ENCODE measurements around the gene TFAP2E.

DNA sequence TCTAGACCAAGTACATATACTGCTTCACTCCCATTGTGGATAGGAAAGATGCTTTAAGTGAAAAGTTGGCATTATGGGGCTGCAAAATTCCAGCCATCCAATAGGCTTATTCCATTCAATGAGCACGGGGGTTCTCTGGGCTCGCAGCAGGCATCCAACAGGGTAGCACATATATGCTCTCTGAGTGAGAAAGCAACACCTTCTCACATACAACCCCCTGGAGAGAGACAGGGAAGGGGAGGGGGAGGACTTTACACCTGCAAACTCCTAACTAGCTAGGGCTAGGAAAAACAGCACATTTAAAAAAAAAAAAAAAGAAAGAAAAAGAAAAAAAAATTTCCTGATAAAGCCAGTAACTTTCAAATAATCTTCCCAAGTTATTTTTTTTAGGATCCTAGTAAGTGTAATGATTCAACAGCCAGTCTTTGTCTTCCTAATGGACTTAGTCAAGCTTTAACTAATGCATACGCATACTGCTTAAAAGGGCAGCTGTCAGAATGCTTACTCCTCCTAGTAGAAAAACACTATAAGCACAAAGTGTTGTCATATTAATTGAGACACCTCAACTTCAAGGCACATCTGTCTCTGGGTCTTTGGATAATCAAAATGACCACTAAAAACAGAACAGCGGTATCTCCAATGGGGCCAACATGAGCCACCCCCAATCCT, 49.5 kb downstream of the TFAP2E start:
- TF ChIP-seq POLR2AphosphoS5 (IDR thresholded peaks at IDR 0.05; ENCODE audit: low read depth, low read length) (no peak), SIN3A (IDR thresholded peaks at IDR 0.05; ENCODE audit: borderline replicate concordance, insufficient read depth, low read depth, low read length) (no peak), TCF7L2 (IDR thresholded peaks at IDR 0.05; ENCODE audit: low read depth, low read length) (no peak)
- TF ChIP-seq, protein P1, sequence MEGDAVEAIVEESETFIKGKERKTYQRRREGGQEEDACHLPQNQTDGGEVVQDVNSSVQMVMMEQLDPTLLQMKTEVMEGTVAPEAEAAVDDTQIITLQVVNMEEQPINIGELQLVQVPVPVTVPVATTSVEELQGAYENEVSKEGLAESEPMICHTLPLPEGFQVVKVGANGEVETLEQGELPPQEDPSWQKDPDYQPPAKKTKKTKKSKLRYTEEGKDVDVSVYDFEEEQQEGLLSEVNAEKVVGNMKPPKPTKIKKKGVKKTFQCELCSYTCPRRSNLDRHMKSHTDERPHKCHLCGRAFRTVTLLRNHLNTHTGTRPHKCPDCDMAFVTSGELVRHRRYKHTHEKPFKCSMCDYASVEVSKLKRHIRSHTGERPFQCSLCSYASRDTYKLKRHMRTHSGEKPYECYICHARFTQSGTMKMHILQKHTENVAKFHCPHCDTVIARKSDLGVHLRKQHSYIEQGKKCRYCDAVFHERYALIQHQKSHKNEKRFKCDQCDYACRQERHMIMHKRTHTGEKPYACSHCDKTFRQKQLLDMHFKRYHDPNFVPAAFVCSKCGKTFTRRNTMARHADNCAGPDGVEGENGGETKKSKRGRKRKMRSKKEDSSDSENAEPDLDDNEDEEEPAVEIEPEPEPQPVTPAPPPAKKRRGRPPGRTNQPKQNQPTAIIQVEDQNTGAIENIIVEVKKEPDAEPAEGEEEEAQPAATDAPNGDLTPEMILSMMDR (IDR thresholded peaks at IDR 0.05), result no peak
